AG09319 (cell line): Measurements from ENCODE around the gene LRRC8D.

Source experiments
- DNase-seq: peaks from one replicate; pipeline ENCODE4 v3.0.0-alpha.2; 2010; ENCODE audit warnings: low read depth; ENCODE audit errors: extremely low read depth
- TF ChIP-seq, protein P1 (sequence below): IDR thresholded peaks from 2 replicates; pipeline ENCODE4 v1.5.1; 2011; ENCODE audit warnings: low read depth, mild to moderate bottlenecking, inconsistent platforms, low read length, moderate library complexity

The LRRC8D gene

DNA sequence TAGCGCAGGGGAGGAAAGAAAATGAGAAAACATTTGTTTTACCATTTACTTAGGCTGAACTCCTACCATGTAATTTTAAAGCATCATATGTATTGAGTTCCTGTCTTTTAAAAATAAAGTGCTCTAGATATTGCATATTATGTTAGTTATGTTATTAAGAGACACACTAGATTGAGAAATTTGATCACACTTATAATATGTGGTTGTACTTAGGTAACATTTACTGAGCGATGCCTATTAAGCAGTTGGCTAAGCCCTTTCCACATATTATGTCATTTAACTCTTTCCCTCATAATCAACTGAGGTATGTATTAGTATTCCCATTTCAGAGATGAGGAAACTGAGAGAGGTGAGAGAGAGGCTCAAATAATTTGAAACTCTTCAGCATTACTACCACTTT, 4.5 kb upstream of the LRRC8D start:
- TF ChIP-seq, protein P1, sequence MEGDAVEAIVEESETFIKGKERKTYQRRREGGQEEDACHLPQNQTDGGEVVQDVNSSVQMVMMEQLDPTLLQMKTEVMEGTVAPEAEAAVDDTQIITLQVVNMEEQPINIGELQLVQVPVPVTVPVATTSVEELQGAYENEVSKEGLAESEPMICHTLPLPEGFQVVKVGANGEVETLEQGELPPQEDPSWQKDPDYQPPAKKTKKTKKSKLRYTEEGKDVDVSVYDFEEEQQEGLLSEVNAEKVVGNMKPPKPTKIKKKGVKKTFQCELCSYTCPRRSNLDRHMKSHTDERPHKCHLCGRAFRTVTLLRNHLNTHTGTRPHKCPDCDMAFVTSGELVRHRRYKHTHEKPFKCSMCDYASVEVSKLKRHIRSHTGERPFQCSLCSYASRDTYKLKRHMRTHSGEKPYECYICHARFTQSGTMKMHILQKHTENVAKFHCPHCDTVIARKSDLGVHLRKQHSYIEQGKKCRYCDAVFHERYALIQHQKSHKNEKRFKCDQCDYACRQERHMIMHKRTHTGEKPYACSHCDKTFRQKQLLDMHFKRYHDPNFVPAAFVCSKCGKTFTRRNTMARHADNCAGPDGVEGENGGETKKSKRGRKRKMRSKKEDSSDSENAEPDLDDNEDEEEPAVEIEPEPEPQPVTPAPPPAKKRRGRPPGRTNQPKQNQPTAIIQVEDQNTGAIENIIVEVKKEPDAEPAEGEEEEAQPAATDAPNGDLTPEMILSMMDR, result no peak
- DNase-seq, result no peak

DNA sequence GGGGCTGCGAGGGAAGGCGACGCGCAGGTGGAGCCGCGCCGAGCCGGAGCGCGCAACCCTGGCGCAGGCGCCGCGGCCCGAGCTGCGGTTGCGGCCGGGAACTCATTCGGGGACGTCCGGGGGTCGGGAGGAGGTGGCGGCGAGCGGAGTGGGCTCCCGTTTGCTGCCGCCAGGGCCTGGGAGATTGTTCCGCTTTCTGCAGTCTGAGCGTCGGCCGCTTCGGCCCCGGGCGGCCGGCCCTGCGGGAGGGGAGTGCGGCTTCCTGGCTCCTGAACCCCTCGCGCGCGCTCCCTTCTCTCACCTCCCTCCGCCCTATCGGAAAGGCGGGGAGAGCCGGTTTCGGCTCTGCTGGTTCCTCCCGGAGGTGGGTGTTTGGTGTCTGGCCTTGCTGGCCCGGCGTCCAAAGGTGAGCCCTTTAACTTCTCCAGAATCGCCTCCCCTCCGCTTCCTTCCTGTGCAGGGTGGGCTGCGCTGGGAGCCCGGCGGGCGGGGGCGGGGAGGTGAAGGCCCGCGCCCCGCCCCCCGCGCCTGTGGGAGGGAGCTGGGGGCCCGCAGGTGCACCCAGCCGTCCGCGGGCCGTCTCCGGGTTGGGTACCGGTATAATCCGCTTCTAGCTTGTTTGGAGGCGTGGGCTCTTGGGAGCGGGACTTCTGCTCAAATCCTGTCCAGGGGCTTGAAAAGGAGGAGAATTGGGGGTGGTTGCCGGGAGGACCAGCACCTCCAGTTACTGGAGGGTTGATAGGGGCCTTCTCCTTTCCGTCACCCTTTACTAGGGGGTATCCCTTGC, 683 bp downstream of the LRRC8D start:
- DNase-seq, result no peak
- TF ChIP-seq, protein P1, result no peak

DNA sequence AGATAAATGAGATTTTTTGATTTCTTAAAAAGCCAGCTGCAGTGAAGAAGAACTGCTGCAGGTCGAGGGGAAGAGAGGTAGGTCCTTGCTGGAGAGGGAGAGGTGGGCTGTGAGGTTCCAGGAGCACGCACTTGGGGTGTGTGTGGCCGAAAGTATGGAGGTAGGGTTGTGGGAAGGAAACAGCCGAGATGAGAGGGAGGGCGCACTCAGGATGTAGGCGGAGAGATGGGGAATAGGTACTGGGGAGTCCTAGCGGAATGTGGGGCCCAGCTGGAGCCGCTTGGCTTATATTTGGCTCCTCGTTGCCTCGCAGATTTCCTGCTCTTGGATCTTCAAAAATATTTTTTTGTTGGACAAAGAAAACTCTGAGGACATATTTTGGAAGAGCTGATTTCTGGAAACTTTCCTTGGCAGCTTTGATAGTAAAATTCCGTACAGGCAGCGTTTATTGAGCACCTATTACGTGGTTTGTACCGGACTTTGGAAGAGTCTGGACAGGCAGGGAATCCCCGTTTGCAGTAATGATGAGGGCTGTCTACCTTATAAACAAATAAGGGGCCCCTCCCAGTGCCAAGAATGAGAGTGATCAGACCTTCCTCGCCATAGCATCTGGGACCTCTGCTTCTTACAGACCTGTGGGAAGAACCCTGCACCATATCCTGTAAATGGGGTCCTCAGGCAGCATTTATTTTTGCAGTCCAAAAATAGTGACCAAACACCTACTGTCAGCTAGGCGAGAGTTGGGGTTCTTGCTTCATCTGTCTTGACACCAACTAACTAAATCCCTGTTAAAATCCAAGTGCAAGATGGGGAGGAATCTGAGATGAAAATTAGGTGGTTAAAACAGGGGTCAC, 1.5 kb downstream of the LRRC8D start:
- TF ChIP-seq, protein P1, result no peak
- no peak for DNase-seq

DNA sequence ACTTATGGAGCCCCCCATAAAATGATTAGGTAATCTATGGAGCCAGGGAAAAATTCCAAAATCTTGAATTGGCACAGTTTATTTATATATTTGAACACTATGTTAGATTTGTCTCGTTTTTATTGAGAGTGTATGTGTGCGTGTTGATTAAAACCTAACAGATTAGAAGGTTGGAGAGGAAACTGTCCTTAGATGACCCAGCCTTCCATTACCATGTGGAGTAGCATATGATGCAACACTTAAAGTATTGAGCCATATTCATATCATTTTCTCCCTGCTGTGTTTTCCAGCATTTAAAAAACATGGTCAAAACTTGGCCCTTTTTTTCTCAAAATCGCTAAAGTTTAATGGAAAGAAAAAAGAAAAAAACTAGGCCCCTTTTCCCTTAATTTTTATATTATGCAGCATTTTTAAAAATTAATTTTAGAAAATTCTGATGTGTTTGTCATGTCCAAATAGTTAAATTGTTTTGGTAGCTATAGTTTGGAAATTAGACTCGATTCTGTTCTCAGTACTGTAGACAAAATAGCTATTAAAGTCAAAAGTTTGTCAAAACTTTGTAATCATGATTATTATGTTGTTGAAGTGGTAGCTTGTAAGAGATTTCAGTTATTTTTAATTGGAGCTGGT, 2.3 kb downstream of the LRRC8D start:
- DNase-seq, result peak; percentile 37
- TF ChIP-seq, protein P1, result no peak

DNA sequence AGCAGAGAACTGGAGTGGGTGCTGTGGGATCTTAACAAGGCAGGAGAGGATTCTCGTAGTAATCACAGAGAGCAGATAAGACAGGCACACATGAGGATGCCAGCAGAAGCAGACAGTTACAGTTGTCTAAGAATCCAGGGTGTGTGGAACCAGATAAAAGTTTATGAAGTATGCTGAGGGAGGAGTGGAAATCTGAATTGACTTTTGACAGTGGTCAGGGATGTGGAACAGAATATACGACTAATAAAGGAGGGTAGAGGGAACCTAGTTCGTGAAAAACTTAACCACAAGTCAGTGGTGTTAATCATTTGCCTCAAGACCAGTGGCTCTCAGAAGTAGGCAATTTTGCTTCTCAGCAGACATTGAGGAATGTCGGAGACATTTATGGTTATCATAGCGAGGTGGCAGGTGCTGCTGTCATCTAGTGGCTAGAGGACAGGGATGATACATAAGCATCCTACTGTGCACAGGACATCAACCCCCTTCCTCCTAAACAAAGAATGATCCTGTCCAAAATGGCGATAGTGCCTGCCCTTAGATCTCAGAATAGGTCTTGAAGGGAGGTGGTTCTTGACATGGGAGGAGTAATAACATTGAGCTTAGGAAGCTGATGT, 3.0 kb downstream of the LRRC8D start:
- DNase-seq, result no peak
- TF ChIP-seq, protein P1, result no peak

DNA sequence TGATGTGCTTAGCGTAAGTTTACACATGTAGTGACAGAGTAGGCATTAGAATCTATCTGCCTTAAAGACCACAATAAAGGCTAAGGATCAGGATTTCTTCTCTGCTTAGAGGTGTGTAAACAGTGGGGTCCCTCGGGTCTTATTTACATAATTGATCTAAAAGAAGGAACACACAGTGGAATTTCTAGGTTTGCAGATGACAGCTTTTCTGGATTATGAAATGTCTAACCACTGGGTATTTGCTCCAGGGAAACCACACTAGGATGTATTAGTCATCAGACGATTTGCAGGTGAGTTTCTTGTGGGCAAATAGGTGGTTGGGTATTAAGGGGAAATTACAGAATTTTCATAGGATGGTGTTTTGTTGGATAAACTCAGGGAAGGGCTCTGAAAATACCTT, 5.8 kb downstream of the LRRC8D start:
- TF ChIP-seq, protein P1, result no peak
- no peak for DNase-seq
